Mesothelial cell of epicardium (in vitro differentiated cells): Measurements from ENCODE around the gene IGFBP7. TPM values are rescaled to one million over a fixed set of nuclear protein-coding genes. Genes with fewer than 3 reads are reported as not detected.

Source experiments
- DNase-seq, 2 experiments: peaks; one replicate each; pipeline ENCODE4 v3.0.0; 2021; ENCODE audit warnings: low spot score in 2 of 2; ENCODE audit not compliant: unreplicated experiment in 2 of 2
- H3K27ac Mint-ChIP-seq: 2 replicates; pipeline ENCODE4 v1.8.0; 2021; ENCODE audit warnings: mixed read lengths
- H3K27me3 Mint-ChIP-seq: 2 replicates; pipeline ENCODE4 v1.8.0; 2021; ENCODE audit warnings: low read depth, mixed read lengths
- H3K36me3 Mint-ChIP-seq: 2 replicates; pipeline ENCODE4 v1.8.0; 2021; ENCODE audit warnings: mixed read lengths
- H3K4me1 Mint-ChIP-seq: 2 replicates; pipeline ENCODE4 v1.8.0; 2021; ENCODE audit warnings: mixed read lengths
- H3K4me3 Mint-ChIP-seq: 2 replicates; pipeline ENCODE4 v1.8.0; 2021; ENCODE audit warnings: mild to moderate bottlenecking, moderate library complexity, mixed read lengths
- H3K9me3 Mint-ChIP-seq: 2 replicates; pipeline ENCODE4 v1.8.0; 2021; ENCODE audit warnings: mixed read lengths
- total RNA-seq: library from RNA; stranded (reverse); gene quantifications from 3 replicates; pipeline ENCODE4 v1.2.1, GENCODE V29; 2021
- TF ChIP-seq, protein P1 (sequence below): fragments of 200-600 bp; sonication (generic); IDR thresholded peaks from one replicate; pipeline ENCODE4 v1.5.0; 2021; ENCODE audit warnings: antibody characterized with exemption; ENCODE audit not compliant: unreplicated experiment

IGFBP7 gene
- total RNA-seq, 1 donor from 2014 or later = 114 TPM

DNA sequence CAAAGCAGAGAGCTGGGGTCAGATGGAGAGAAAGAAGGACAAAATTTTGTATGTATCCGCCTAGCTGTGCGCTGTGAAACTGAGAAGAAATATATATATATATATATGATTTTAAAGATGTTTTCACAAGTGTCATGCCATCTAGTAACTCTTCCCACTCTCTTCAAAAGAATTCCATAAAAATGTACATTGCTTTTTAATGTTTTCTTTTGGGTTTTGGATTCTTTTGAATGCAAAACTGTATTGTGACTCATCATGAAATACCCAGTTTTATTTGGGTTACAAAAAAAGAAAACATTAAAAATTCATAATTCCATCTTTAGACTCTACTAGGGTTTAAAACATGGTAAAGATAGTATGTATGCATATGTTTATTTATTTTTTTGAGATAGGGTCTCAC is 34.3 kb upstream of the IGFBP7 start:
- H3K27me3 Mint-ChIP-seq = no peaks in the 10 kb centered on the region
- TF ChIP-seq, protein P1, sequence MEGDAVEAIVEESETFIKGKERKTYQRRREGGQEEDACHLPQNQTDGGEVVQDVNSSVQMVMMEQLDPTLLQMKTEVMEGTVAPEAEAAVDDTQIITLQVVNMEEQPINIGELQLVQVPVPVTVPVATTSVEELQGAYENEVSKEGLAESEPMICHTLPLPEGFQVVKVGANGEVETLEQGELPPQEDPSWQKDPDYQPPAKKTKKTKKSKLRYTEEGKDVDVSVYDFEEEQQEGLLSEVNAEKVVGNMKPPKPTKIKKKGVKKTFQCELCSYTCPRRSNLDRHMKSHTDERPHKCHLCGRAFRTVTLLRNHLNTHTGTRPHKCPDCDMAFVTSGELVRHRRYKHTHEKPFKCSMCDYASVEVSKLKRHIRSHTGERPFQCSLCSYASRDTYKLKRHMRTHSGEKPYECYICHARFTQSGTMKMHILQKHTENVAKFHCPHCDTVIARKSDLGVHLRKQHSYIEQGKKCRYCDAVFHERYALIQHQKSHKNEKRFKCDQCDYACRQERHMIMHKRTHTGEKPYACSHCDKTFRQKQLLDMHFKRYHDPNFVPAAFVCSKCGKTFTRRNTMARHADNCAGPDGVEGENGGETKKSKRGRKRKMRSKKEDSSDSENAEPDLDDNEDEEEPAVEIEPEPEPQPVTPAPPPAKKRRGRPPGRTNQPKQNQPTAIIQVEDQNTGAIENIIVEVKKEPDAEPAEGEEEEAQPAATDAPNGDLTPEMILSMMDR = no peak
- peaks cover 22% of the 10 kb centered on the region for H3K4me1 Mint-ChIP-seq
- no peak overlapping the region for H3K27ac Mint-ChIP-seq
- no peak for DNase-seq
- no peak overlapping the region for H3K4me3 Mint-ChIP-seq
- peaks cover 22% of the 10 kb centered on the region for H3K9me3 Mint-ChIP-seq
- H3K36me3 Mint-ChIP-seq = no peaks in the 10 kb centered on the region

DNA sequence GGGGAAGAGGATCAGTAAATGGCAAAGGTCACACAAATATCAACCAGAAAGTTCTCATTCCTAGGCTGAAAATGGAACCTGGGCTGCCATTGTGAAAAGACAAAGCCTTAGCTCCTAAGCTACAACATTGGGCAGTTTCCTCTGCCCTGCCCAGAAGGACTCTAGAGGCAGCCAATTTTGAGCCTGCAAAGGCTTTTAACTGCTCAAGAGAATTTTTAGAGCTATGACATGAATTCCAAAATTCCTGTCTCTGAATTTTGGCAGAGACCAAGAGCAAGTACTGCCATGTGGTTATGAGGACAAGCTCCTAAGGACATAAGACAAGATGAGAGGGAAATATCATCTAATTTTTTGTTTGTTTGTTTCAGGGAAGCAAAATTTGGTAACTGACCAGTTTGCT is 29.6 kb upstream of the IGFBP7 start:
- Mint-ChIP-seq H3K4me3 (no peak overlapping the region), H3K4me1 (no peaks in the 10 kb centered on the region), H3K36me3 (peaks cover 3% of the 10 kb centered on the region), H3K9me3 (peaks cover 40% of the 10 kb centered on the region), H3K27me3 (no peaks in the 10 kb centered on the region), H3K27ac (no peak overlapping the region)
- DNase-seq = no peak
- TF ChIP-seq, protein P1 = no peak

GRCh38 chr4:57137261-57137660 is 27.1 kb upstream of the IGFBP7 start:
- no peak for DNase-seq
- no peaks in the 10 kb centered on the region for H3K27me3 Mint-ChIP-seq
- H3K27ac Mint-ChIP-seq = no peak overlapping the region
- H3K9me3 Mint-ChIP-seq = peaks cover 35% of the 10 kb centered on the region
- H3K4me1 Mint-ChIP-seq = peaks cover 15% of the 10 kb centered on the region
- TF ChIP-seq, protein P1 = no peak
- H3K36me3 Mint-ChIP-seq = peaks cover 3% of the 10 kb centered on the region
- H3K4me3 Mint-ChIP-seq = no peak overlapping the region

DNA sequence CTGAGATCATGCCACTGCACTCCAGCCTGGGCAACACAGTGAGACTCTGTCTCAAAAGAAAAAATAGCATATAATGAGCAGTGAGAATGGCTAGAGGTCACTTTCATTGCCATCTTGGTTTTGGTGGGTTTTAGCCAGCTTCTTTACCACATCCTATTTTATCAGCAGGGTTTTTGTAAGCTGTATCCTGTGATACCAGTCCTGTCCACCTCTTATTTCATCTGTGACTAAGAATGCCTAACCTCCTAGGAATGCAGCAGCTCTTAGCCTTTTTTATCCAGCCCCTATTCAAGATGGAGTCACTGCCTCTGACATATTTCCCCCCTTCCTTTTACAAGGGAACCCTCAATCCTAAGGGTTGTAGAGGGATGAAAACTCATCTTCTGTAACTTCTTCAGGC is 26.1 kb upstream of the IGFBP7 start:
- Mint-ChIP-seq H3K27me3 (no peaks in the 10 kb centered on the region), H3K9me3 (peaks cover 27% of the 10 kb centered on the region), H3K36me3 (peaks cover 3% of the 10 kb centered on the region), H3K4me1 (peaks cover 24% of the 10 kb centered on the region), H3K4me3 (no peak overlapping the region), H3K27ac (no peak overlapping the region)
- TF ChIP-seq, protein P1 = no peak
- no peak for DNase-seq

DNA sequence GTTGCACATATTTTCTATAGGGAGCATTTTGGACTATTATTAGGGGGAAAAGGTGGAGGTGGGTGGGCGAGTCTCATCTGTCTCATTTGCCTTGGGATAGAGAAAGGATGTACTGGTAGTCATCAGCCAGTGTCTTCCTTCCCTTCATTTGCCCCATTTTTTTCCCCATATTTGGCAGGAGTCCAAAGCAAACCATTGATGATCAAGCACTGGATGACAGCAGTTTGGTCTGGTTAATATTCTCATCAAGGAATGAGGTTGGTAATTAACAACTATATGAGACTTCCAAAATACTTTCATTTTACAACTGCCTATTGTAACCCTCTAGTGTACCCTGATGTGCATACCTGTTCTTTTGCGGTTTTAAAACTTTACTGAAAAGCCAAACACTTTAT is 22.6 kb upstream of the IGFBP7 start:
- no peak for DNase-seq
- TF ChIP-seq, protein P1 = no peak
- Mint-ChIP-seq H3K27me3 (no peaks in the 10 kb centered on the region), H3K4me3 (no peak overlapping the region), H3K36me3 (peaks cover 5% of the 10 kb centered on the region), H3K9me3 (peaks cover 23% of the 10 kb centered on the region), H3K4me1 (peaks cover 24% of the 10 kb centered on the region), H3K27ac (peak overlapping the region; percentile 3)
